ENCODE results near the gene SSR2.
A peak's percentile ranks its signal among the peaks of the same experiment; 100 is the strongest.
"Not testable (repeated sequence)": the region's sequence is repeated elsewhere in the genome, so short reads cannot be mapped to it uniquely, and the experiment has no call there.

Gene SSR2

DNA sequence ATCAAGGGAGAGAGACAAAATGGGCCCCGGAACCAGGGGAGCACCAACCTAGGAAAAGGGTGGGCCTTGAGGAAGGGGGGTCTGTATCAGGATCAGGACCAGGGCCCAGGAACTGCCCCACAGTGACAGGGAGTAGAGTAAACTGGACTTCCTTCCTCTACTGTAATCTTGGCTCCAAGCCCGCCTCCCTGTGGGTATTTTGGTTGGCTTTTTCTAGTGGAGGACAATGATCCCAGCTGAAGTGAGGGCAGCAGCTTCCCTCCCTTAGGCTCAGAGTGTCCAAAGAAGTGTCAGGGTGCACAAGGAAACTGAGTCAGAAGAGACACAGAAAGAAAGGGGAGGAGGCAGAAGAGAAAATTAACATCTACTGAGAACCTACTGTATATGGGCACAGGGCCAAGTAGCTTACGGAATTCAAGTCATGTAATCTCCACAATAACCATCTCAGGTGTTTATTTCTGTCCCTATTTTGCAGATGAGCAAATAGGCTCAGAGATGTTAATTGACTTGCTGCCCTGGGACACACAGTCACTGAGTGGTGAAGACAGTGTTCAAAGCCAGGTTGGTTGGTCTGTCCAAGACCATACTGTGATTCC is 28.0 kb upstream of the SSR2 start:
- H3K27ac ChIP-seq (ENCODE audit: low read depth in 2 of 2, low read length in 2 of 2) = no peak overlapping the region
- no peaks in the 10 kb centered on the region for H3K4me1 ChIP-seq (ENCODE audit: control insufficient read depth in 2 of 2, insufficient read depth in 2 of 2, low read length in 2 of 2)
- H3K36me3 ChIP-seq (ENCODE audit: control insufficient read depth in 2 of 2, insufficient read depth in 2 of 2, low read length in 2 of 2) = peaks cover 15 to 21% of the 10 kb centered on the region in 2 donors
- H3K27me3 ChIP-seq (ENCODE audit: control insufficient read depth in 2 of 2, insufficient read depth in 2 of 2, low read length in 2 of 2) = no peaks in the 10 kb centered on the region
- H3K9ac ChIP-seq (ENCODE audit: low read depth in 1 of 2, low read length in 2 of 2) = no peak overlapping the region
- H3K4me3 ChIP-seq (ENCODE audit: low read length in 2 of 2) = no peak overlapping the region
- H3K9me3 ChIP-seq (ENCODE audit: control insufficient read depth in 2 of 2, low read length in 2 of 2) = no peaks in the 10 kb centered on the region

DNA sequence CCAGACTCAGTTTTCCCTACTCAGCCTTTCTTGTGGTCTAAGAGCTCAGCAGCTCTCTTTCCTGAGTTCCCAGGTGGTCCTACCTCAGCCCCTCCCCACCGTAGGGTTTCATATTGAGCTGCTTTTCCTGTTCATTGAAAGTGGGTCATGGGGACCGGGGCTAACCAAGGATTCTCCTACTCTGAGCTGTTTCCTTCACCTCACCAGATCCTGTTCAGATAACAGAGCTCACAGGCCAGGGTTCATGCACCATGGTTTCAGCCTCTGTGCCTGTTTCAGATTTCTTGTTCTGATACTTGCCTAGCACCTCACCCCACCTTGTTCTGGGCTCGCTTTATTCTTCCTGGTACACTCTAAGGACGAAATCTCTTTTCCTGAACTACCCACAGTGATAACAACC is 24.3 kb upstream of the SSR2 start:
- H3K36me3 ChIP-seq (ENCODE audit: control insufficient read depth in 2 of 2, insufficient read depth in 2 of 2, low read length in 2 of 2) = peaks cover 38 to 40% of the 10 kb centered on the region in 2 donors
- no peaks in the 10 kb centered on the region for H3K4me1 ChIP-seq (ENCODE audit: control insufficient read depth in 2 of 2, insufficient read depth in 2 of 2, low read length in 2 of 2)
- no peaks in the 10 kb centered on the region for H3K9me3 ChIP-seq (ENCODE audit: control insufficient read depth in 2 of 2, low read length in 2 of 2)
- H3K27me3 ChIP-seq (ENCODE audit: control insufficient read depth in 2 of 2, insufficient read depth in 2 of 2, low read length in 2 of 2) = no peaks in the 10 kb centered on the region
- H3K9ac ChIP-seq (ENCODE audit: low read depth in 1 of 2, low read length in 2 of 2) = no peak overlapping the region
- H3K27ac ChIP-seq (ENCODE audit: low read depth in 2 of 2, low read length in 2 of 2) = no peak overlapping the region
- no peak overlapping the region for H3K4me3 ChIP-seq (ENCODE audit: low read length in 2 of 2)

DNA sequence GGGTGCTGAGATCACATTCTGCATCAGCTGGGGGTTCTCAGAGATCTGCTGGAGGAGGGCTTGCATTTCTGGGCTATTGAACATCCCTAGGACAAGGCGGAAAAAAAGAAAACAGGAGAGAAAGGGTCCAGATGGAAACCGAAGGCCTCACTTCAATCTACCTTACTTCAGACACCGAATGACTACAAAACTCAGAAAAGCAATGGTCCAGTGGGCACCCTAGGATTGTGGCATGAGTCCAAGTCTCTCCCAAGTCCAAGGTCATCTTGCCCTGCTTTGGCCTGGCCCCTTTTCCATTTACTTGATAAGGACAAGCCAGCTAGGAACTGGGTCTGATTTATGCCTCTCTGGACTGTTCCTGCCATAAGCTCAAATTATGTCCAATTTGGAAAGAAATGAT is 22.1 kb upstream of the SSR2 start:
- Histone ChIP-seq H3K9ac (ENCODE audit: low read depth in 1 of 2, low read length in 2 of 2) (no peak overlapping the region), H3K36me3 (ENCODE audit: control insufficient read depth in 2 of 2, insufficient read depth in 2 of 2, low read length in 2 of 2) (peaks cover 27% of the 10 kb centered on the region in 2 donors), H3K4me3 (ENCODE audit: low read length in 2 of 2) (no peak overlapping the region), H3K9me3 (ENCODE audit: control insufficient read depth in 2 of 2, low read length in 2 of 2) (no peaks in the 10 kb centered on the region), H3K27ac (ENCODE audit: low read depth in 2 of 2, low read length in 2 of 2) (no peak overlapping the region), H3K27me3 (ENCODE audit: control insufficient read depth in 2 of 2, insufficient read depth in 2 of 2, low read length in 2 of 2) (no peaks in the 10 kb centered on the region), H3K4me1 (ENCODE audit: control insufficient read depth in 2 of 2, insufficient read depth in 2 of 2, low read length in 2 of 2) (no peaks in the 10 kb centered on the region)

DNA sequence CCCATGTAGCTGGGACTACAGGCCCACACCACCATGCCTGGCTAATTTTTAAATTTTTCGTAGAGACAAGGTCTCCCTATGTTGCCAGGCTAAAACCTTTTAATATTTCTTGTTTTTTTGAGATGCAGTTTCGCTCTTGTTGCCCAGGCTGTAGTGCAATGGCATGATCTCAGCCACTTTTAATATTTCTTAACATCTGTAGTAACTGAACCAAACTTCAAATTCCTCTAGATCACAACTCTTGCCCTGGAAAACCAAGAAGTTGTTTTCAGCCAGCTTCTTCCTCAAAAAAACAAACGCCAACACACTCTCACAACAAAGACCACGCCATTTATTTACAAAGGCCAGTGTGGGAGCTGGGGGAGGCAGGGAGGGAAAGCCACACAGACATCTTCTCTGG is 14.2 kb upstream of the SSR2 start:
- not testable (repeated sequence) for H3K9me3 ChIP-seq (ENCODE audit: control insufficient read depth in 2 of 2, low read length in 2 of 2); H3K4me1 ChIP-seq (ENCODE audit: control insufficient read depth in 2 of 2, insufficient read depth in 2 of 2, low read length in 2 of 2); H3K4me3 ChIP-seq (ENCODE audit: low read length in 2 of 2); H3K9ac ChIP-seq (ENCODE audit: low read depth in 1 of 2, low read length in 2 of 2); H3K27me3 ChIP-seq (ENCODE audit: control insufficient read depth in 2 of 2, insufficient read depth in 2 of 2, low read length in 2 of 2); H3K36me3 ChIP-seq (ENCODE audit: control insufficient read depth in 2 of 2, insufficient read depth in 2 of 2, low read length in 2 of 2); H3K27ac ChIP-seq (ENCODE audit: low read depth in 2 of 2, low read length in 2 of 2)

DNA sequence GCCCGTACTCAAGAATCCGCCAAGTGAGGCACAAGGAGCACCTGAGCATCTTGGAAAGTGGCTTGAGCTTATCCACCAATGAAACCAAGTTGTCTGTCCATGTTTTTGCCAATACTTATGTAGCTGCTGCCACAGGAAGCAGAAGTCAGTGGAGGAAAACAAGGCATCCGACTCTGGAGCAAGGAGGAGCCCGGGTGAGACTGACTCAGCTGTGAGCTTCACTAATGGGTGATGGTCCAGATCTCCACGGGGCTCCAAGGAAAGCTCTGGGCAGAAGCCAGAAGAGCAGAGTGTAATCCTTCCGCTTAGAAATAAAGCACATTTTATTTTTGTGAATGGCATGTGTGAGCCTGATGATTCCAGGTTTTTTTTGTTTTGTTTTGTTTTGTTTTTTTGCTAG is 12.3 kb upstream of the SSR2 start:
- H3K36me3 ChIP-seq (ENCODE audit: control insufficient read depth in 2 of 2, insufficient read depth in 2 of 2, low read length in 2 of 2) = peaks cover 4% of the 10 kb centered on the region in 2 donors
- no peaks in the 10 kb centered on the region for H3K27me3 ChIP-seq (ENCODE audit: control insufficient read depth in 2 of 2, insufficient read depth in 2 of 2, low read length in 2 of 2)
- H3K9me3 ChIP-seq (ENCODE audit: control insufficient read depth in 2 of 2, low read length in 2 of 2) = no peaks in the 10 kb centered on the region
- no peaks in the 10 kb centered on the region for H3K4me1 ChIP-seq (ENCODE audit: control insufficient read depth in 2 of 2, insufficient read depth in 2 of 2, low read length in 2 of 2)
- no peak overlapping the region for H3K4me3 ChIP-seq (ENCODE audit: low read length in 2 of 2)
- no peak overlapping the region for H3K9ac ChIP-seq (ENCODE audit: low read depth in 1 of 2, low read length in 2 of 2)
- no peak overlapping the region for H3K27ac ChIP-seq (ENCODE audit: low read depth in 2 of 2, low read length in 2 of 2)

DNA sequence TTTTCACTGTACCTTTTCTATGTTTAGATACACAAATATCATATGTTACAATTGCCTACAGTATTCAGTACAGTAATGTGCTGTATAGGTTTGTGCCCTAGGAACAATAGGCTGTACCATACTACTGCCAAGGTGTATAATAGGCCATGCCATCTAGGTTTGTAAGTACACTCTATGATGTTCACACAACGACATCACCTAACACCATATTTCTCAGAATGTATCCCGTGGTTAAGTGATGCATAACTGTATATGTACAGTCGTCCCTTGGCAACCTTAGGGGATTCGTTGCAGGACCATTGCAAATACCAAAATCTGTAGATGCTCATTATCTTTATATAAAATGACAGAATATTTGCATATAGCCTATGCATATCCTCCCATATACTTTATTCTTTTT is 5.8 kb upstream of the SSR2 start:
- no peaks in the 10 kb centered on the region for H3K27me3 ChIP-seq (ENCODE audit: control insufficient read depth in 2 of 2, insufficient read depth in 2 of 2, low read length in 2 of 2)
- no peaks in the 10 kb centered on the region for H3K4me1 ChIP-seq (ENCODE audit: control insufficient read depth in 2 of 2, insufficient read depth in 2 of 2, low read length in 2 of 2)
- no peak overlapping the region for H3K4me3 ChIP-seq (ENCODE audit: low read length in 2 of 2)
- no peaks in the 10 kb centered on the region for H3K36me3 ChIP-seq (ENCODE audit: control insufficient read depth in 2 of 2, insufficient read depth in 2 of 2, low read length in 2 of 2)
- no peak overlapping the region for H3K9ac ChIP-seq (ENCODE audit: low read depth in 1 of 2, low read length in 2 of 2)
- no peak overlapping the region for H3K27ac ChIP-seq (ENCODE audit: low read depth in 2 of 2, low read length in 2 of 2)
- no peaks in the 10 kb centered on the region for H3K9me3 ChIP-seq (ENCODE audit: control insufficient read depth in 2 of 2, low read length in 2 of 2)

DNA sequence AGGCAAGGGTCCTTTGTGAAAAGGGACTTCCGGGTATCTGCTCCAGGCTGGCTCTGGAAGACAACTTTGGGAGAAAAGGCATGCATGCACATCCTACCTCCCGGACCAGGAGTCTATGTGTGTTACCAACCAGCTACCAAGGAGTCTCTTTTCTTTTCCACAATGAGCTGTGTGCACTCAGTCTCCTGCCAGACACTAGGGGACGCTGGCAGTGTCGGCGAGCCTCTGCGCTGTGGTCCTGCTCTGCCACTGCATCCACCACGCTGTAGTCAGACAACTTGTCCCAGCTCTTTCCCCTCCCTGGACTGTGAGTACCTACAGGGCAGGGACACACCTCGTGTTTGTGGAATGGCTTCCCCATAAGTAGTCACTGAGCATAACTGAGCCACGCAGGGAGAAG is 5.1 kb upstream of the SSR2 start:
- Histone ChIP-seq H3K9me3 (ENCODE audit: control insufficient read depth in 2 of 2, low read length in 2 of 2) (no peaks in the 10 kb centered on the region), H3K27me3 (ENCODE audit: control insufficient read depth in 2 of 2, insufficient read depth in 2 of 2, low read length in 2 of 2) (no peaks in the 10 kb centered on the region), H3K4me3 (ENCODE audit: low read length in 2 of 2) (no peak overlapping the region), H3K4me1 (ENCODE audit: control insufficient read depth in 2 of 2, insufficient read depth in 2 of 2, low read length in 2 of 2) (no peaks in the 10 kb centered on the region), H3K27ac (ENCODE audit: low read depth in 2 of 2, low read length in 2 of 2) (no peak overlapping the region), H3K36me3 (ENCODE audit: control insufficient read depth in 2 of 2, insufficient read depth in 2 of 2, low read length in 2 of 2) (no peaks in the 10 kb centered on the region), H3K9ac (ENCODE audit: low read depth in 1 of 2, low read length in 2 of 2) (no peak overlapping the region)

DNA sequence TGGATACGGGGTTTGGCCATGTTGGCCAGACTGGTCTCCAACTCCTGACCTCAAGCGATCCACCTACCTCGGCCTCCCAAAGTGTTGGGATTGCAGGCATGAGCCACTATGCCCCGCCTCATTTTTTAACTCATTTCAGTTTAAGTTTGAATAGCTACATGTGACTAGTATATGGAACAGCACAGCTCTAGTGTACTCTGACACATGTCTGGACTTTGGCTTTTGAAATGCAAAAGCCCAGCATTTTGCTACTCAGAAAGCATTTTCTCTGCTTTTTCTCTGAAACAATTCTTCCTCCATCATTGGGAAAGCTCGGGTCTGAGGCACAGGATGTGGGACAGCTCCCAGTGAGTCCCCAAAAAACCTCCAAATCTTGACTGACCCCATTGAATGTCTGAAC is 4.0 kb upstream of the SSR2 start:
- Histone ChIP-seq H3K4me1 (ENCODE audit: control insufficient read depth in 2 of 2, insufficient read depth in 2 of 2, low read length in 2 of 2) (peaks cover 4 to 6% of the 10 kb centered on the region in 2 donors), H3K9ac (ENCODE audit: low read depth in 1 of 2, low read length in 2 of 2) (no peak overlapping the region), H3K9me3 (ENCODE audit: control insufficient read depth in 2 of 2, low read length in 2 of 2) (no peaks in the 10 kb centered on the region), H3K27me3 (ENCODE audit: control insufficient read depth in 2 of 2, insufficient read depth in 2 of 2, low read length in 2 of 2) (no peaks in the 10 kb centered on the region), H3K4me3 (ENCODE audit: low read length in 2 of 2) (no peak overlapping the region), H3K27ac (ENCODE audit: low read depth in 2 of 2, low read length in 2 of 2) (no peak overlapping the region), H3K36me3 (ENCODE audit: control insufficient read depth in 2 of 2, insufficient read depth in 2 of 2, low read length in 2 of 2) (no peaks in the 10 kb centered on the region)

DNA sequence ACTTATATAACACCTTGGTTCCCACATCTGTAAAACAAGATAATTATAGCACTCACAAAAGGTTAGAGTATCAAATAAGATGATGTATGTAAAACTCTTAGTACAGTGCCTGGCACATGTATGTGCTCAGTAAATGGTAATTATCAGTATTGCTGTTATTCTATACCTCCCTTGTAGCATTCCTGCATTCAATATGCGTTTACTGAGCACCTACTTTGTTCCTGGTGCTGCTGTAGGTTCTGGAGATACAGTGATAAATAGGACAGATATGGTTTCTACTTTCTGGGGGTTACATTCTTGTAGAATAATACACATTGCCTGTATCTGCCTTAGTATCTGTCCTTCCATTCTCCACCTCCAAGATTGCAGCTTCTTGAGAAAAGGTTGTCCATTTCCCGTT is 1.2 kb upstream of the SSR2 start:
- Histone ChIP-seq H3K27me3 (ENCODE audit: control insufficient read depth in 2 of 2, insufficient read depth in 2 of 2, low read length in 2 of 2) (no peaks in the 10 kb centered on the region), H3K9me3 (ENCODE audit: control insufficient read depth in 2 of 2, low read length in 2 of 2) (no peaks in the 10 kb centered on the region), H3K27ac (ENCODE audit: low read depth in 2 of 2, low read length in 2 of 2) (no peak overlapping the region), H3K36me3 (ENCODE audit: control insufficient read depth in 2 of 2, insufficient read depth in 2 of 2, low read length in 2 of 2) (peaks cover 10 to 12% of the 10 kb centered on the region in 2 donors), H3K9ac (ENCODE audit: low read depth in 1 of 2, low read length in 2 of 2) (no peak overlapping the region), H3K4me3 (ENCODE audit: low read length in 2 of 2) (no peak overlapping the region), H3K4me1 (ENCODE audit: control insufficient read depth in 2 of 2, insufficient read depth in 2 of 2, low read length in 2 of 2) (peaks cover 7 to 8% of the 10 kb centered on the region in 2 donors)

DNA sequence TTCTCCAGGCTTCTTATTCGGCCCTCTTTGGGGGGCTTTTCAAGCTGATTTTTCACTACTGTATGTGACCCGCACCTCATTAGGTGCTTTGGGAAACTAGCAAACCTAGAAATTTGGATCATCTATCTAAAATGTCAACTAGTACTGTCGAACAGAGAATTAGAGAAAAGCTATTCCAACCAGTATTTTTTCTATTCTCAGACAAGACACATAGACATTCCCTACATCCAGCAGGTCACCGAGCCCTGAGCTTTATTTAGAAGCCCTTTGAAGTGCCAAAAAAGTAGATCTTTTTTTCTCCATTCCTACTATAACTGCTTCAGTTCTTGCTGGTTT is 310 bp upstream of the SSR2 start:
- Histone ChIP-seq H3K27ac (ENCODE audit: low read depth in 2 of 2, low read length in 2 of 2) (no peak overlapping the region), H3K36me3 (ENCODE audit: control insufficient read depth in 2 of 2, insufficient read depth in 2 of 2, low read length in 2 of 2) (peaks cover 16 to 18% of the 10 kb centered on the region in 2 donors), H3K4me3 (ENCODE audit: low read length in 2 of 2) (peak overlapping the region; percentile 87 to 91), H3K9me3 (ENCODE audit: control insufficient read depth in 2 of 2, low read length in 2 of 2) (no peaks in the 10 kb centered on the region), H3K4me1 (ENCODE audit: control insufficient read depth in 2 of 2, insufficient read depth in 2 of 2, low read length in 2 of 2) (peaks cover 7 to 8% of the 10 kb centered on the region in 2 donors), H3K9ac (ENCODE audit: low read depth in 1 of 2, low read length in 2 of 2) (peak overlapping the region; percentile 58 to 80), H3K27me3 (ENCODE audit: control insufficient read depth in 2 of 2, insufficient read depth in 2 of 2, low read length in 2 of 2) (no peaks in the 10 kb centered on the region)

DNA sequence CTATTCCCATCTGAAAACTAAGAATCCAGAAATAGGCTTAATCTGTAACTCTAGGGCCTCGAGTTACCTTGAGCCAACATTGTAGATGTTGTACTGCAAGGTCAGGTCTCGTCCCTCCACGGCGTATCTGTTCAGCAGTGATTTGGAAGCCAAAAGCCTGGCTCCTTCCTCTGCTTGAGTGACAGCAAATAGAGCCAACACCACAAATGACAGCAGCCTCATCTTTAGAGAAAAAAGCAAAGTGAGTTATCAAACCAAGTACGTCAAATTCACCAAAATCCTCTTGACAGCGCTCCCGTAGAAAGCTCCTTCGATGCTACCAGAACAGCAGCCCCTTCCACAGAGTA is 832 bp downstream of the SSR2 start:
- H3K9ac ChIP-seq (ENCODE audit: low read depth in 1 of 2, low read length in 2 of 2) = peak overlapping the region; percentile 80 to 83
- H3K36me3 ChIP-seq (ENCODE audit: control insufficient read depth in 2 of 2, insufficient read depth in 2 of 2, low read length in 2 of 2) = peaks cover 17 to 20% of the 10 kb centered on the region in 2 donors
- no peak overlapping the region for H3K27ac ChIP-seq (ENCODE audit: low read depth in 2 of 2, low read length in 2 of 2)
- no peaks in the 10 kb centered on the region for H3K9me3 ChIP-seq (ENCODE audit: control insufficient read depth in 2 of 2, low read length in 2 of 2)
- no peaks in the 10 kb centered on the region for H3K27me3 ChIP-seq (ENCODE audit: control insufficient read depth in 2 of 2, insufficient read depth in 2 of 2, low read length in 2 of 2)
- H3K4me3 ChIP-seq (ENCODE audit: low read length in 2 of 2) = peak overlapping the region; percentile 87 to 91
- peaks cover 7 to 8% of the 10 kb centered on the region in 2 donors for H3K4me1 ChIP-seq (ENCODE audit: control insufficient read depth in 2 of 2, insufficient read depth in 2 of 2, low read length in 2 of 2)
